IMR-90 (cell line): ENCODE data around the gene VGF. TPM values are rescaled to one million over a fixed set of nuclear protein-coding genes. Genes with fewer than 3 reads are reported as not detected.

Experiments used
- ATAC-seq: fragments of 200-7000 bp; cut with Tn5 transposase; 2 replicates; pipeline ENCODE4 v1.9.1; 2020; ENCODE audit warnings: low read depth, mild to moderate bottlenecking, moderate library complexity
- BruUV-seq: library from RNA; stranded (reverse); fragments of 400-500 nt; replicated peaks from 2 replicates; lab custom pipeline; 2021; lab: Mats Ljungman, UMichigan
- CTCF ChIA-PET: fragments of 300-600 bp; formaldehyde crosslinking; extraction: SDS; loops from one replicate; lab custom pipeline; 2021; ENCODE audit warnings: antibody characterized with exemption; lab: Yijun Ruan, JAX
- POLR2A ChIA-PET: fragments of 300-600 bp; sonication (Branson Sonifier 250); formaldehyde crosslinking; loops from one replicate; lab custom pipeline; 2022; ENCODE audit warnings: antibody characterized with exemption; ENCODE audit not compliant: unreplicated experiment; lab: Charles Lee
- DNase-seq: peaks from one replicate; pipeline ENCODE4 v3.0.0; 2013
- H2AFZ ChIP-seq: replicated peaks from 2 replicates; pipeline ENCODE3; 2013; ENCODE audit warnings: low read length, mild to moderate bottlenecking; ENCODE audit not compliant: poor library complexity
- H2AK5ac ChIP-seq: 2 replicates; pipeline ENCODE4 v1.6.1; 2013; ENCODE audit warnings: low read depth, low read length, inconsistent platforms
- H2AK9ac ChIP-seq: replicated peaks from 2 replicates; pipeline ENCODE3; 2013; ENCODE audit warnings: mild to moderate bottlenecking, low read depth, low read length, moderate library complexity; ENCODE audit not compliant: poor library complexity
- H2BK120ac ChIP-seq: 2 replicates; pipeline ENCODE4 v1.6.1; 2013; ENCODE audit warnings: low read depth, low read length, inconsistent platforms
- H2BK15ac ChIP-seq: 3 replicates; pipeline ENCODE4 v1.6.1; 2013; ENCODE audit warnings: low read depth, low read length, inconsistent platforms
- H2BK20ac ChIP-seq: 2 replicates; pipeline ENCODE4 v1.6.1; 2013; ENCODE audit warnings: low read depth, mild to moderate bottlenecking, inconsistent platforms, low read length, moderate library complexity
- H2BK5ac ChIP-seq: 2 replicates; pipeline ENCODE4 v1.6.1; 2013; ENCODE audit warnings: mild to moderate bottlenecking, low read depth, low read length, inconsistent platforms; ENCODE audit not compliant: poor library complexity, severe bottlenecking
- H3K14ac ChIP-seq: replicated peaks from 2 replicates; pipeline ENCODE4 v1.6.1; 2013; ENCODE audit warnings: low read depth, low read length, inconsistent platforms
- H3K18ac ChIP-seq: 2 replicates; pipeline ENCODE4 v1.6.1; 2013; ENCODE audit warnings: low read depth, low read length, control low read depth
- H3K23ac ChIP-seq: 2 replicates; pipeline ENCODE4 v1.6.1; 2013; ENCODE audit warnings: low read depth, low read length, inconsistent platforms
- H3K27ac ChIP-seq: 2 replicates; pipeline ENCODE4 v1.5.1; 2013; ENCODE audit warnings: mild to moderate bottlenecking, control low read depth, low read length; ENCODE audit not compliant: insufficient read depth
- H3K27me3 ChIP-seq: 2 replicates; pipeline ENCODE4 v1.6.1; 2013; ENCODE audit warnings: low read length; ENCODE audit not compliant: control insufficient read depth, insufficient read depth
- H3K36me3 ChIP-seq: 2 replicates; pipeline ENCODE4 v1.6.1; 2013; ENCODE audit warnings: low read length, mixed read lengths; ENCODE audit not compliant: control insufficient read depth, insufficient read depth
- H3K4ac ChIP-seq: 2 replicates; pipeline ENCODE4 v1.6.1; 2013; ENCODE audit warnings: low read depth, low read length, inconsistent platforms
- H3K4me1 ChIP-seq: 2 replicates; pipeline ENCODE4 v1.6.1; 2013; ENCODE audit warnings: low read length, mixed read lengths; ENCODE audit not compliant: control insufficient read depth, insufficient read depth
- H3K4me2 ChIP-seq: 2 replicates; pipeline ENCODE4 v1.6.1; 2013; ENCODE audit warnings: low read depth, mild to moderate bottlenecking, control low read depth, low read length, moderate library complexity
- H3K4me3 ChIP-seq: 2 replicates; pipeline ENCODE4 v1.5.1; 2013; ENCODE audit warnings: low read depth, mild to moderate bottlenecking, control low read depth, low read length, moderate library complexity; ENCODE audit not compliant: insufficient read depth
- H3K56ac ChIP-seq: 2 replicates; pipeline ENCODE4 v1.6.1; 2013; ENCODE audit warnings: low read length, inconsistent platforms; ENCODE audit not compliant: insufficient read depth; ENCODE audit errors: extremely low read depth
- H3K79me1 ChIP-seq, 2 experiments: 2 replicates each; pipeline ENCODE4 v1.6.1; 2013; ENCODE audit warnings: low read length in 2 of 2, inconsistent platforms in 1 of 2, low read depth in 1 of 2
- H3K9ac ChIP-seq: 2 replicates; pipeline ENCODE4 v1.6.1; 2013; ENCODE audit warnings: low read depth, low read length, control low read depth
- H3K9me1 ChIP-seq: 2 replicates; pipeline ENCODE4 v1.6.1; 2013; ENCODE audit warnings: low read length, inconsistent platforms; ENCODE audit not compliant: insufficient read depth
- H3K9me3 ChIP-seq: 2 replicates; pipeline ENCODE4 v1.6.1; 2013; ENCODE audit warnings: low read length; ENCODE audit not compliant: control insufficient read depth, insufficient read depth
- H4K20me1 ChIP-seq: 2 replicates; pipeline ENCODE4 v1.6.1; 2013; ENCODE audit warnings: low read length, inconsistent platforms; ENCODE audit not compliant: insufficient read depth
- H4K5ac ChIP-seq: 2 replicates; pipeline ENCODE4 v1.6.1; 2013; ENCODE audit warnings: mild to moderate bottlenecking, low read depth, low read length, control low read depth
- H4K8ac ChIP-seq, 2 experiments: 2 replicates each; pipeline ENCODE4 v1.6.1; 2013; ENCODE audit warnings: low read depth in 2 of 2, low read length in 2 of 2, control low read depth in 1 of 2, inconsistent platforms in 1 of 2
- H4K91ac ChIP-seq: 2 replicates; pipeline ENCODE4 v1.6.1; 2013; ENCODE audit warnings: low read depth, low read length, inconsistent platforms; ENCODE audit not compliant: insufficient read depth
- BHLHE40 ChIP-seq: fragments of 150-350 bp; IDR thresholded peaks from 2 replicates; pipeline ENCODE4 v1.6.1; 2016; ENCODE audit warnings: mild to moderate bottlenecking, low read depth, low read length
- CHD1 ChIP-seq: IDR thresholded peaks from 2 replicates; pipeline ENCODE4 v1.6.1; 2012; ENCODE audit warnings: low read depth, low read length, improper control_type of control experiment
- CTCF ChIP-seq: conservative IDR thresholded peaks from 2 replicates; pipeline ENCODE4 v1.5.1; 2012; ENCODE audit warnings: mild to moderate bottlenecking, low read depth, low read length, improper control_type of control experiment
- FOS ChIP-seq: fragments of 150-350 bp; IDR thresholded peaks from 2 replicates; pipeline ENCODE4 v1.6.1; 2016; ENCODE audit warnings: low read depth, low read length
- MAFK ChIP-seq: IDR thresholded peaks from 2 replicates; pipeline ENCODE4 v1.6.1; 2012; ENCODE audit warnings: low read depth, low read length, improper control_type of control experiment
- MAZ ChIP-seq: IDR thresholded peaks from 2 replicates; pipeline ENCODE4 v1.6.1; 2012; ENCODE audit warnings: low read depth, mild to moderate bottlenecking, low read length, improper control_type of control experiment, moderate library complexity, borderline replicate concordance
- MXI1 ChIP-seq: IDR thresholded peaks from 2 replicates; pipeline ENCODE4 v1.6.1; 2012; ENCODE audit warnings: low read depth, mild to moderate bottlenecking, low read length, moderate library complexity, borderline replicate concordance
- NFE2L2 ChIP-seq: fragments of 150-350 bp; IDR thresholded peaks from 2 replicates; pipeline ENCODE4 v1.6.1; 2016; ENCODE audit warnings: low read depth, mild to moderate bottlenecking, low read length
- POLR2A ChIP-seq: IDR thresholded peaks from 2 replicates; pipeline ENCODE4 v1.6.1; 2012; ENCODE audit warnings: mild to moderate bottlenecking, low read depth, low read length
- RAD21 ChIP-seq: IDR thresholded peaks from 2 replicates; pipeline ENCODE4 v1.6.1; 2012; ENCODE audit warnings: low read length, improper control_type of control experiment
- RCOR1 ChIP-seq: IDR thresholded peaks from 2 replicates; pipeline ENCODE4 v1.6.1; 2012; ENCODE audit warnings: mild to moderate bottlenecking, low read length, improper control_type of control experiment; ENCODE audit not compliant: insufficient replicate concordance
- SMC3 ChIP-seq: fragments of 150-350 bp; IDR thresholded peaks from 2 replicates; pipeline ENCODE4 v1.6.1; 2016; ENCODE audit warnings: low read depth, mild to moderate bottlenecking, antibody characterized with exemption, low read length, moderate library complexity
- USF2 ChIP-seq: fragments of 150-350 bp; IDR thresholded peaks from 2 replicates; pipeline ENCODE4 v1.6.1; 2017; ENCODE audit warnings: mild to moderate bottlenecking, antibody characterized with exemption, low read length, low read depth
- WGBS, 2 experiments: methylation state at CpG; one replicate each; pipeline versions ENCODE4 v1.1.5 to v1.1.7; 2013; ENCODE audit warnings: missing lambda C conversion rate in 2 of 2; ENCODE audit not compliant: insufficient read length in 1 of 2; ENCODE audit errors: extremely low coverage in 2 of 2; 5-methylcytosine and 5-hydroxymethylcytosine counted together
- dilution Hi-C: fragments of 300-500 bp; cut with HindIII; formaldehyde crosslinking; loops from one replicate; pipeline ENCODE4 v1.14.3; 2018; ENCODE audit warnings: low sequenced_read_pairs; ENCODE audit not compliant: unreplicated experiment
- in situ Hi-C: fragments of 300-500 bp; cut with MboI; formaldehyde crosslinking; loops from 3 replicates; pipeline ENCODE4 v1.14.3; 2019; ENCODE audit warnings: low sequenced_read_pairs, inconsistent platforms, mixed read lengths
- intact Hi-C: fragments of 100-400 bp; cut with micrococcal nuclease; formaldehyde crosslinking; loops from 2 replicates; pipeline ENCODE4 v1.10.0; 2022
- polyA plus RNA-seq, 3 experiments: library from polyadenylated mRNA; depleted of rRNA; stranded (reverse); fragments of >200 nt; gene quantifications; 2 replicates each; pipeline ENCODE4 v1.2.3, GENCODE V29; 2012; ENCODE audit warnings: low replicate concordance in 1 of 3
- total RNA-seq: library from RNA; depleted of rRNA; stranded (reverse); fragments of >200 nt; gene quantifications from 2 replicates; pipeline ENCODE4 v1.2.3, GENCODE V29; 2012

VGF gene
- total and polyA plus RNA-seq, 2 of the 4 experiments (the other 2 are of a cell fraction) = 0.18 to 0.50 TPM

- TF ChIP-seq MXI1 = peak; percentile 40; the same call in 1 of the 2 replicates
- no peak for TF ChIP-seq CHD1
These were observed 2.7 kb downstream of the VGF start (continued) for GRCh38 chr7:101162551-101163278.

GRCh38 chr7:101161692-101162471 lies 3.5 kb downstream of the VGF start:
- Histone ChIP-seq H3K27ac (no peak overlapping the region), H2AFZ (no peak overlapping the region), H3K9me1 (peaks cover 3% of the 10 kb centered on the region; the same call in 1 of the 2 replicates), H3K14ac (no peak overlapping the region), H4K8ac (no peak overlapping the region), H4K5ac (no peak overlapping the region), H3K23ac (no peak overlapping the region), H3K4me3 (no peak overlapping the region), H2BK120ac (no peak overlapping the region), H4K20me1 (peaks cover 21% of the 10 kb centered on the region), H2BK15ac (no peak overlapping the region), H3K56ac (no peak overlapping the region), H2AK9ac (peak overlapping the region; percentile 61), H2BK5ac (no peak overlapping the region), H3K36me3 (peaks cover 25% of the 10 kb centered on the region), H3K4me2 (no peak overlapping the region), H3K18ac (no peak overlapping the region), H3K79me1 (peaks cover 0 to 19% of the 10 kb centered on the region in 2 experiments; a peak in 2 of 4 replicates), H4K91ac (no peak overlapping the region), H3K4me1 (peaks cover 11% of the 10 kb centered on the region), H2BK20ac (no peak overlapping the region), H3K9ac (no peak overlapping the region), H2AK5ac (no peak overlapping the region; the same call in 1 of the 2 replicates), H3K27me3 (peaks cover 10% of the 10 kb centered on the region; the same call in 1 of the 2 replicates), H3K9me3 (no peaks in the 10 kb centered on the region), H3K4ac (no peak overlapping the region)
- dilution Hi-C loops (no loop called here), in situ Hi-C loops (no loop called here), intact Hi-C loops (no loop called here)
- POLR2A ChIA-PET = no interaction called here
- DNase-seq (no peak), ATAC-seq (no peak)
- 71% methylated on average over 8 of the region's 17 CpGs; no CpG with 5 or more reads in 1 of the 2 experiments for WGBS, 2 experiments
- BruUV-seq = no TSS peak
- CTCF ChIA-PET = interaction anchor here (1.3 kb wide), 1 partner anchor 31 kb away, joined by 3 read pairs; no protein-coding TSS in a partner anchor
- TF ChIP-seq RCOR1 = no peak
- TF ChIP-seq MAFK = no peak
- TF ChIP-seq SMC3 = no peak
- no peak for TF ChIP-seq MAZ
- TF ChIP-seq USF2 = no peak
- no peak for TF ChIP-seq CTCF
- no peak for TF ChIP-seq NFE2L2
- TF ChIP-seq RAD21 = no peak
- TF ChIP-seq BHLHE40 = no peak
- no peak for TF ChIP-seq POLR2A
- TF ChIP-seq FOS = no peak
